ENCODE results near the gene TMOD2.

The TMOD2 gene

DNA sequence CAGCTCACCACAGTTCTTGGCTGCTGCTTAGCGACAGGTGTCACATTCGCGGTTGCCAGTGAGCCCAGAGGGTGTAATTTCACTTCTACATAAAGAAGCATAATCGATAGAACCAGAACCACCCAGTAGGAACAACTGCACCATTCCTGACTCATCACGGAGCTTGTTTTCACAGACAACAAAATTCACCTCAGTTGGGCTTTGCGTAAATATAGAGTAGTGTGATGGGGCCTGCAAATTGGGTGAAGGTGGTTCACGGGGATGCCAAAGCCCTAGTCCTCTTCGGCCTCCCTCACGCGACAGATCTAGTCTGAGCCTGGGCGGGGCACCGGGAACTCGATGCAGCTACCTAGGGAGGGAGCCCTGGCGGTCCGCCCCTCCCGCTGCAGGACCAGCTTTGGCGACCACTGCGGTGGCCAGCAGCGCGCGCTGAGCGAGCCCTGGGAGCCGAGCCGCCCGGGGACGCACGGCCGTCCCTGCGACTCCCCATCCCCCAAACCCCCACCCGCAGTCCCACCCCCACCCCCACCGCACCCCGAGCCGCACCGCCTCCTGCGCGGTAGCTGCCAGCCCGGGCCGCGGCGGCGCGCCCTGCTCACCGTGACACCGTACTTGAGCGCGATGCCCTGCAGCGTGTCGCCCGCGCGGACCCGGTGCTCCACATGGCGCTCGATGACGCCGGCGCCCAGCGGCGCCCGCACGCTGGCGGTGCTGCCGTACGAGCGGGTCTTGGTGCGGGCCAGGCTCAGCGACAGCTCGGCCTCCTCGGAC, 14.5 kb upstream of the TMOD2 start:
- DNase-seq, result no peak

- DNase-seq, result no peak
Measured at GRCh38 chr15:51737522-51738305, 13.7 kb upstream of the TMOD2 start, which contains the start of gene LYSMD2. LYSMD2 (minus strand) TSS chr15:51737655; CDS start chr15:51737622, 33 bp downstream.

DNA sequence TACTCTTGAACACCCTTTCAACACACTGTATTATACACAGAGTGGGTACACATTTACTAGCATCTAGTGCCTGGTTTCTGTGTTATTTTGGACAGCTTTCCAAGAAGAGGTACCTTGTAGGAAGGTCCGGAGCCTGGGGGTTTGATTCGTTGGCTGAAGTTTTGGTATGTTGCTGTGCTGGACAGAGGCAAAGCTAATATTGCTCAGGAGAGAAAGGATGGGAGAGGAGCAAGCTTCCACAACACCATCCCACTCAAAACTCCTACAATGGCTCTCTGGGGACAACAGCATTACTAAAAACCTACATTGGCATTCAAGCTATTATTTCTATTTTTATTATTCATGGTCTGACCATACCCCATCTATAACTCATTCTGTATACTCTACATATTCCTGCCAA, 12.8 kb upstream of the TMOD2 start:
- DNase-seq, result no peak

DNA sequence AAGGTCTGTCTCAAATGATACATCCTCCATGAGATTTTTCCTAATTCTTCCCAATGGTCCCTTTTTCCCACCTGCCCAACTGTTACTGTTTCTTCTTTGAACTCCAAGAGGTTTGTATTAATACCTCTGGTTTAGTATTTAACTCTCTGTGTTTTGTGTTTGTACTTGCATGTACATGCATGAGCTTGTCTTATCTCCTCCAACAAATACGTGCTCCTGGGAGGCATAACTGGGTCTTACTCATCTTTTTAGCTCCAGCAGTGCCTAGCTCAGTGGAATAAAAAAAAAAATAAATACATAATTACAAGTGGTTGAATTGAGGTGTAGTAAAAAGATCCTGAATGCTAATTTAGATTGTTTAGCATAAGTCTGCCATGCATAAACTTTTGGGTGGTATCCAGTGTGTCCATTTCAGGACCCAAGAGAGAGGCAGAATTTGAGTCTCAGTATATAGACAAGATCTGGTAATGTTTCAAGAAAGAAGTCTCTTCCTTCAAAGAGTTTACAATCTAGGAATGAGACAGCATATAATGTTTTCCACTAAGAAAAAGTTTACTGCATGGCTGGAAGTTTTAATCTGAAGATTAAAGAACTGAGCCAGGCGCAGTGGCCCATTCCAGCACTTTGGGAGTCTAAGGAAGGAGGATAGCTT, 12.2 kb upstream of the TMOD2 start:
- no peak for DNase-seq

GRCh38 chr15:51749307-51749706, 2.1 kb upstream of the TMOD2 start:
- DNase-seq, result no peak

- no peak for DNase-seq
Measured at GRCh38 chr15:51750186-51750585, 1.2 kb upstream of the TMOD2 start.

DNA sequence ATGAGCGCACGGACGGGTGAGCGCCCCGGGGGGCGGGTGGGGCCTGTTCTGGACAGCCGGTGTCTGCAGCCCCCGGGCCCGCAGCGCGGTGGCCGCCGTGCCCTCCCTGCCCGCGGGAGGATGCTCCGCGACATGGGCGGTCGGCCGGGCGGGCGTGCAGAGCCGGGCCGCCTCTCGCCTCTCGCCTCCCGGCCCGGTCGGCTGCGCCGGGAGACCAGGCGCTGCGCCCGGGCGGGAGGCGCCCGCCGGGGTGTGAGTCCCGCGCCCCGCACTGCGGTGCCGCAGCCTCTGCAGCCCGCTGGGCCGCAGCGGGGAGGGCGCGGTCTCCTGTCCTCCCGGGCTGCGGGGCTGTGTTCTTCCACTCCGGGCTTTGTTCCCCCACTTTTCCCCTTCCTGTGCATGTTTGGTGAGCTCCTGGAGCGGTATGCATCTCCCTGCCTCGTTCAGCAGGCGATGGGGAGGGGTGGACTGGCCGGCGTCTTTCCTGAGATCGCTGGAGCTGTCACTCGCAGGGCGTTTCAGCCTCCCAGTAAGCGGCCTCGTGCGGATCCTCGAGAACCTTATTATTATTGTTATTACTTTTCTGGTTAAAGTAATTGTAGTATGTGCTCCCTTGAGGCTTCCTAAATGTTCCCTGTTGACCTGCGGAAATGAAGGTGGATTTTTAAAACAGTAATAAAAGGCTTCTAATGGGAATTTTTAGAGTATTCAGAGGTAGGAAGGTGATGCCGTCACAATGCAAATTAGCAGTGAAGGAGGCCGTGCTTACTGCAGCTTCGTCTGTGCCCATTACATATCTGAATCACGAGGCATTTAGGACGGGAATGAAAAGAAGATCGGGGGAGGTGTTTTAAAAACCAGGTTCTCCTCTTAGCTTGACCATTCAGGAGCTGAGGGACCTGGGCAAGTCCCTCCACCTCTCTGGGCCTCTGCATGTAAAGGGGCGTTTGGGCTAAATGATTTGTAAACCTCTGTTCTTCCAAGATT, 593 bp downstream of the TMOD2 start:
- no peak for DNase-seq

GRCh38 chr15:51752888-51753287, 1.5 kb downstream of the TMOD2 start:
- no peak for DNase-seq

DNA sequence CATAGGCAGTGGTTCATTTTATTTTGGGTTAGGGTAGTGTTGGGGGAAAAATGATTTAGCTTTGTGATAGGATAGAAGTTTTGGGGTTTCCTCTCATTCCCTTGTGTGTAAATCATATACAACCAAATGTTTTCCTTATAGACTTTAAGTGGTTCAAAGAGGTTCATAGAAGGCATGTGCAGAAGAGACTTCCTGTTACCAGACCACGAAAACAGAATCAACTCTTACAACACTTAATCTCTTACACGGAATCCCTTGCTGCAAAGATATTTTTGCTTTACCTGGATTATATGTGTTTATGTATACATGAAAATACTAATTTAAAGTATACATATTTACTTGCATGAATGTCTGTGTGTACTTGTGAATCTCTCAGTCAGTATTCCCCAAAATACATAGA, 2.9 kb downstream of the TMOD2 start:
- DNase-seq, result no peak

DNA sequence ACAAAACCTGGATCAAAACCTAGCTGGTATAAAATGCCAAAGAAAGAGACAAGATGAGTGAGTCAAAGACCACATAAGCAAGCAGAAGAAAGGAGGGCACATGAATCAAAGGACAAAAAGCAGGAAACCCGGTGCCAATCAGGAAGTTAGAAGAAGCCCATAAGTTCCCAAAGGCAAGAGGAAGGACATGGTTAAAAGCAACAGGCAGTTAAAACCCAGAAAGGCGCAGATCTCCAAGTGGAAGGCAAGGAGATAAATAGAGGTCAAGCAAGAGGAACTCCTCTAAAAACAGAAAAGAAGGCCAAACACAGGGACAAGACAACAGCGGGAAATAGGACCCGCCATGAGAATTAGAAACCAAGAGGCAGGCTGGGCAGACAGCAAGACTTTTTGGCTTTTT, 4.4 kb downstream of the TMOD2 start:
- no peak for DNase-seq

DNA sequence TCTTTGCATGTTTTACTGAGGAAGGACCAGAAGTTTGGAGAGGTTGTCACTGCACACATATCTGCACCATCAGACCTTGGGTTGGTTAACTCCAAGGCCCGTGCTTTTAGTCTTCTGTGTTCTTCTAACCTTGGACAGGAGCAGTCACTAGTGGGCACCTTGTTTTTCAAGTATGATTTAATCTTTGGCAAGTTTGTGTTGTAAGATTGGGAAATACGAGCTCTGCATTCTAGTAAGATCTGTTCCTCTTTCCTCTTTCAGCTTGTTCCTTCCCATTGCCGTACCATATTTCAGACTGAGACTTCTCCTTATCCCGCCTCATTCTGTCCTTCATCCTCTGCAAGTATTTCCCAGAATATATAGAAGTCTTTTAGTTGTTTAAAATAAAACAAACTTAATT, 5.1 kb downstream of the TMOD2 start:
- DNase-seq, result no peak

GRCh38 chr15:51757450-51757849, 6.1 kb downstream of the TMOD2 start:
- DNase-seq, result no peak

- DNase-seq, result no peak
Measured at GRCh38 chr15:51758645-51759044, 7.2 kb downstream of the TMOD2 start.

DNA sequence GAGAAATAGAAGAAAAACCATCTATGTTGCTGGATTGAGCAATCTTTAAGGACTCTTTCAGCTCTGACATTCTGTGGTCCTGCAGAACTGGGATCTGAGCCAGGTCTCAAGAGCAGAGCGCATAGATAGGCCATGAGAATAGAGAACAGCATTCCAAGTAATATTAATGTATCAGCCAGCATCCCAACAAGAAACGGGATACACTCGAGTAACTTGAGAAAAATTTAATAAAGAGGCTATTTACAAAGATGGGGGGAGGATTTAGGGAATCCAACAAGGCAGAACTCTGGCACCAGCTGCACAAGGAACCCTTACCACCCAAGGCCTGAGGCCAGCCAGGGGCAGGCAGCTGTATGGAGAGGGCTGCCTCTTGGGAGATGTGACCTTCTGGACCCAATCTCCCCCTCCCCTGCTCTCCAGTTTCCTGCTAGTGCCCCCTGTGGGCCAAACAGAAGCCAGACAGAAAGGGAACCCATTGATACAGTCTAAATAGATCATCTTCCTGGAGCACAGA, 8.2 kb downstream of the TMOD2 start:
- no peak for DNase-seq

- no peak for DNase-seq
Measured at GRCh38 chr15:51760805-51761204, 9.4 kb downstream of the TMOD2 start.

GRCh38 chr15:51765751-51766150, 14.4 kb downstream of the TMOD2 start:
- no peak for DNase-seq

- no peak for DNase-seq
Measured at GRCh38 chr15:51766341-51766740, 14.9 kb downstream of the TMOD2 start.

- no peak for DNase-seq
Measured at GRCh38 chr15:51768018-51768417, 16.6 kb downstream of the TMOD2 start.

- DNase-seq, result no peak
Measured at GRCh38 chr15:51770902-51771301, 19.5 kb downstream of the TMOD2 start.

DNA sequence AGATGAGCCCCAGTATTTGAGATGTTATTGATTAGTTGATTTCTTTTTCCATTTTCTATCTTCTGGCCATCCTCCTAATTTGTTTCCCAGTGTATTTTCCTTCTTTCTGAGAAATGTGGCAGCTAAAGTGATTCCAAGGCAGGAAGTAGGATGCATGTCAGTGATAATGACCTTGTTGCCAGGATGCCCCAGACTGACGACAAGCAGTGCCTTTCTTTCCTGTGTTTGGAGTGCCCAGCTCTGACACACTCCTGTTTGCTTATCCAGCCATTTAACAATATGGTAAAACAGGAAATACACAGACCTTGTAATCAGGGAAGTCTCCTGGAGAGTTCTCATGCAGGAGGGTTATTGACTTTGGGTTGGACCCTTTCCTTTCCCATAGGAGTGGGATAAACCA, 20.4 kb downstream of the TMOD2 start:
- DNase-seq, result no peak

- no peak for DNase-seq
Measured at GRCh38 chr15:51774916-51775315, 23.5 kb downstream of the TMOD2 start.

Data from NCI-H1930 (cell line).